Mesenchymal stem cell (in vitro differentiated cells and primary cell): ENCODE results near the gene TTC33.
"Not testable (repeated sequence)": the region's sequence is repeated elsewhere in the genome, so short reads cannot be mapped to it uniquely, and the experiment has no call there.

Source experiments
- DNase-seq: peaks from one replicate; pipeline ENCODE4 v3.0.0-alpha.2; 2013
- H2AFZ ChIP-seq: one replicate; pipeline ENCODE4 v1.6.1; 2013; ENCODE audit warnings: low read depth, mild to moderate bottlenecking, control low read depth, inconsistent platforms, low read length, moderate library complexity
- H2AK5ac ChIP-seq: 2 replicates; pipeline ENCODE4 v1.6.1; 2013; ENCODE audit warnings: low read length, moderate library complexity, mild to moderate bottlenecking, inconsistent platforms; ENCODE audit not compliant: severe bottlenecking
- H2BK120ac ChIP-seq: one replicate; pipeline ENCODE4 v1.6.1; 2013; ENCODE audit warnings: low read depth, mild to moderate bottlenecking, inconsistent platforms, low read length, moderate library complexity
- H2BK12ac ChIP-seq, 2 experiments: one replicate each; pipeline ENCODE4 v1.6.1; 2013; ENCODE audit warnings: inconsistent platforms in 2 of 2, low read length in 2 of 2, mild to moderate bottlenecking in 2 of 2, moderate library complexity in 2 of 2, control low read depth in 1 of 2
- H2BK15ac ChIP-seq: one replicate; pipeline ENCODE4 v1.6.1; 2013; ENCODE audit warnings: mild to moderate bottlenecking, low read depth, inconsistent platforms; ENCODE audit not compliant: poor library complexity, severe bottlenecking
- H2BK5ac ChIP-seq: 2 replicates; pipeline ENCODE4 v1.6.1; 2013; ENCODE audit warnings: low read depth, mild to moderate bottlenecking, low read length, control low read depth, inconsistent platforms; ENCODE audit not compliant: poor library complexity, severe bottlenecking
- H3K14ac ChIP-seq, 2 experiments: one replicate each; pipeline ENCODE4 v1.6.1; 2013; ENCODE audit warnings: inconsistent platforms in 2 of 2, low read length in 2 of 2, control low read depth in 1 of 2, mild to moderate bottlenecking in 1 of 2, moderate library complexity in 1 of 2
- H3K18ac ChIP-seq, 2 experiments: one replicate each; pipeline ENCODE4 v1.6.1; 2013; ENCODE audit warnings: inconsistent platforms in 2 of 2, low read length in 2 of 2, control low read depth in 1 of 2, low read depth in 1 of 2, mild to moderate bottlenecking in 1 of 2
- H3K23ac ChIP-seq, 2 experiments: one replicate each; pipeline ENCODE4 v1.6.1; 2013; ENCODE audit warnings: inconsistent platforms in 2 of 2, low read length in 2 of 2, mild to moderate bottlenecking in 2 of 2, moderate library complexity in 2 of 2, control low read depth in 1 of 2
- H3K27ac ChIP-seq: 2 replicates; pipeline ENCODE4 v1.5.1; 2013; ENCODE audit warnings: mild to moderate bottlenecking, moderate library complexity, low read length, control low read depth, inconsistent platforms; ENCODE audit not compliant: poor library complexity, severe bottlenecking
- H3K27me3 ChIP-seq, 2 experiments: 2 replicates each; pipeline versions ENCODE4 v1.6.1 to v1.7.0; 2013; ENCODE audit warnings: low read length in 2 of 2, mild to moderate bottlenecking in 2 of 2, moderate library complexity in 2 of 2, control low read depth in 1 of 2, inconsistent platforms in 1 of 2; ENCODE audit not compliant: control insufficient read depth in 1 of 2, insufficient read depth in 1 of 2
- H3K36me3 ChIP-seq, 2 experiments: 2 replicates each; pipeline versions ENCODE4 v1.6.1 to v1.7.0; 2013; ENCODE audit warnings: low read length in 2 of 2, control low read depth in 1 of 2, inconsistent platforms in 1 of 2, low read depth in 1 of 2, mild to moderate bottlenecking in 1 of 2; ENCODE audit not compliant: insufficient read depth in 2 of 2, control insufficient read depth in 1 of 2
- H3K4ac ChIP-seq, 2 experiments: one replicate each; pipeline ENCODE4 v1.6.1; 2013; ENCODE audit warnings: inconsistent platforms in 2 of 2, low read length in 2 of 2, mild to moderate bottlenecking in 2 of 2, moderate library complexity in 2 of 2, control low read depth in 1 of 2, low read depth in 1 of 2
- H3K4me1 ChIP-seq: 2 replicates; pipeline ENCODE4 v1.6.1; 2013; ENCODE audit warnings: low read depth, low read length, control low read depth; ENCODE audit not compliant: control insufficient read depth, insufficient read depth
- H3K4me2 ChIP-seq: 2 replicates; pipeline ENCODE4 v1.6.1; 2013; ENCODE audit warnings: low read length, mild to moderate bottlenecking, inconsistent platforms; ENCODE audit not compliant: poor library complexity, severe bottlenecking
- H3K4me3 ChIP-seq, 2 experiments: 2 replicates each; pipeline versions ENCODE4 v1.5.1 to v1.7.0; 2013; ENCODE audit warnings: low read length in 2 of 2, mild to moderate bottlenecking in 2 of 2, control low read depth in 1 of 2, low read depth in 1 of 2; ENCODE audit not compliant: insufficient read depth in 1 of 2
- H3K79me1 ChIP-seq: replicated peaks from 2 replicates; pipeline ENCODE4 v1.6.1; 2013; ENCODE audit warnings: mild to moderate bottlenecking, control low read depth, low read length, inconsistent platforms; ENCODE audit not compliant: poor library complexity, severe bottlenecking
- H3K9ac ChIP-seq: 2 replicates; pipeline ENCODE4 v1.7.0; 2013; ENCODE audit warnings: mild to moderate bottlenecking, low read length, moderate library complexity
- H3K9me3 ChIP-seq: 2 replicates; pipeline ENCODE4 v1.7.0; 2013; ENCODE audit warnings: mild to moderate bottlenecking, low read length; ENCODE audit not compliant: control insufficient read depth
- H4K8ac ChIP-seq: one replicate; pipeline ENCODE4 v1.6.1; 2013; ENCODE audit warnings: inconsistent platforms, mild to moderate bottlenecking, low read length, moderate library complexity
- H4K91ac ChIP-seq: one replicate; pipeline ENCODE4 v1.6.1; 2013; ENCODE audit warnings: mild to moderate bottlenecking, low read length, inconsistent platforms
- WGBS: methylation state at CpG from one replicate; pipeline ENCODE4 v1.1.7; 2013; ENCODE audit warnings: mixed read lengths; 5-methylcytosine and 5-hydroxymethylcytosine counted together

TTC33 gene

DNA sequence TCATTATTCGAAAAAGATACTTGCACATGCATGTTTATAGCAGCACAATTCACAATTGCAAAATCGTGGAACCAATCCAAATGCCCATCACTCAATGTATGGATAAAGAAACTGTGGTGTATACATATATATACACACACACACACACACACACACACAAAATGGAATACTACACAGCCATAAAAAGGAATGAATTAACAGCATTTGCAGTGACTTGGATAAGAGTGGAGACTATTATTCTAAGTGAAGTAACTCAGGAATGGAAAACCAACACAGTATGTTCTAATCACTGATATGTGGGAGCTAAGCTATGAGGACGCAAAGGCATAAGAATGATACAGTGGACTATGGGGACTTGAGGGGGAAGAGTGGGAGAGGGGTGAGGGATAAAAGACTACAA is 39.1 kb upstream of the TTC33 start:
- not testable (repeated sequence) for H2AK5ac ChIP-seq, H3K4ac ChIP-seq, H2AFZ ChIP-seq, H2BK5ac ChIP-seq, H4K91ac ChIP-seq, H3K23ac ChIP-seq, H2BK120ac ChIP-seq, H3K79me1 ChIP-seq, H4K8ac ChIP-seq, H3K18ac ChIP-seq, H3K9me3 ChIP-seq, H3K9ac ChIP-seq, H3K14ac ChIP-seq, H2BK15ac ChIP-seq, H3K27me3 ChIP-seq, DNase-seq, H3K27ac ChIP-seq, H3K36me3 ChIP-seq, H2BK12ac ChIP-seq, H3K4me3 ChIP-seq, H3K4me1 ChIP-seq, H3K4me2 ChIP-seq
- WGBS = no CpG with 5 or more reads among the region's 3 CpGs

DNA sequence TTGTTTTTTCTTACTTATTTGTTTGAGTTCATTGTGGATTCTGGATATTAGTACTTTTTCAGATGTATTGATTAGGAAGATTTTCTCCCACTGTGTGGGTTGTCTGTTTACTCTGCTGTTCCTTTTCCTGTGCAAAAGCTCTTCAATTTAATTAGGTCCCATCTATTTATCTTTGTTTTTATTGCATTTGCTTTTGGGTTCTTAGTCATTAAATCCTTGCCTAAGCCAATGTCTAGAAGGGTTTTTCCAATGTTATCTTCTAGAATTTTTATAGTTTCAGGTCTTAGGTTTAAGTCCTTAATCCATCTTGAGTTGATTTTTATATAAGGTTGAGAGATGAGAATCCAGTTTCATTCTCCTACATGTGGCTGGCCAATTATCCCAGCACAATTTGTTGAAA is 38.6 kb upstream of the TTC33 start:
- H3K36me3 ChIP-seq, H3K4ac ChIP-seq, H3K9ac ChIP-seq, H2BK15ac ChIP-seq, H3K79me1 ChIP-seq, H3K18ac ChIP-seq, H3K27ac ChIP-seq, DNase-seq, H4K8ac ChIP-seq, H2BK5ac ChIP-seq, H3K23ac ChIP-seq, H4K91ac ChIP-seq, H3K9me3 ChIP-seq, H3K4me1 ChIP-seq, H3K14ac ChIP-seq, H3K4me2 ChIP-seq, H2AFZ ChIP-seq, H2AK5ac ChIP-seq, H2BK12ac ChIP-seq, H2BK120ac ChIP-seq, H3K27me3 ChIP-seq, H3K4me3 ChIP-seq: not testable (repeated sequence)

DNA sequence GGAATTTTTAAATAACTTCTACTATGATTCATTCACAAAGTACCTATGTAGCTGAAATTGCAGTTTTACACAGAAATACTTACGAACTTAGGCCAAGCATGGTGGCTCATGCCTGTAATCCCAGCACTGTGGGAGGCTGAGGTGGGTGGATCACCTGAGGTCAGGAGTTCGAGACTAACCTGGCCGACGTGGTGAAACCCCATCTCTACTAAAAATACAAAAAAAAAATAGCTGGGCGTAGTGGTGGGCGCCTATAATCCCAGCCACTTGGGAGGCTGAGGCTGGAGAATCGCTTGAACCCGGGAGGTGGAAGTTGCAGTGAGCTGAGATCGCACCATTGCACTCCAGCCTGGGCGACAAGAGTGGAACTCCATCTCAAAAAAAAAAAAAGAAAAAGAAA is 36.9 kb upstream of the TTC33 start:
- not testable (repeated sequence) for H3K18ac ChIP-seq, H2BK15ac ChIP-seq, H2AFZ ChIP-seq, H3K4me2 ChIP-seq, H2BK12ac ChIP-seq, H3K27ac ChIP-seq, H3K4ac ChIP-seq, DNase-seq, H3K14ac ChIP-seq, H3K9me3 ChIP-seq, H4K91ac ChIP-seq, H3K79me1 ChIP-seq, H4K8ac ChIP-seq, H3K23ac ChIP-seq, H3K4me3 ChIP-seq, H3K9ac ChIP-seq, H2BK5ac ChIP-seq, H3K27me3 ChIP-seq, H2AK5ac ChIP-seq, H3K4me1 ChIP-seq, H2BK120ac ChIP-seq
- H3K36me3 ChIP-seq = peaks cover 4 to 14% of the 10 kb centered on the region in 2 experiments
- 88% methylated on average over 5 of the region's 10 CpGs for WGBS

DNA sequence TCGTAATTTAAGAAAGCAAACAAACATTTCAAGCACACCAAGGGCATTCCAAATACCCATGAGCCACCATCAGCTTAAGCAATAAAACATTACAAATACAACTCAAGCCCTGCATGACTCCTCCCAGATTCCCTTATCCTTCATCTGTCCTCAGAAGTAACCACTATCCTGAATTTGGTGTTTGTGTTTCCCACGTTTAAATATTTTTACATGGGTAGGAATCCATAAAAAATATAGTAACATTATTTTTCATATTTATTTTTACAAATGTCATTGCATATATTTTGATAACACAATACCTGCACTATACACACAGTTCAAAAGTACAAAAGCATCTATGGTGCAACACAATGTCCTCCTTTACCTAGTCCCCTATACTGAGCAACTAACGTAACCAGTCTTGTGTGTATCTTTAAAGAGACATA is 36.0 kb upstream of the TTC33 start:
- Histone ChIP-seq H3K4me1 (no peaks in the 10 kb centered on the region), H2BK15ac (no peak overlapping the region), H3K27ac (no peak overlapping the region), H3K18ac (no peak overlapping the region), H3K79me1 (no peaks in the 10 kb centered on the region), H3K4me2 (no peak overlapping the region), H3K9me3 (peaks cover 8% of the 10 kb centered on the region), H3K23ac (no peak overlapping the region), H3K4ac (no peak overlapping the region), H3K9ac (peak overlapping the region; percentile 25), H3K4me3 (peak overlapping the region in 1 of 2 experiments; percentile 15), H3K27me3 (no peaks in the 10 kb centered on the region), H2BK12ac (no peak overlapping the region), H2BK5ac (no peak overlapping the region), H3K36me3 (peaks cover 4 to 17% of the 10 kb centered on the region in 2 experiments), H2AK5ac (no peak overlapping the region), H2AFZ (no peak overlapping the region), H4K8ac (no peak overlapping the region), H3K14ac (no peak overlapping the region), H4K91ac (no peak overlapping the region), H2BK120ac (no peak overlapping the region)
- WGBS = 84% methylated on average over 2 of the region's 3 CpGs
- DNase-seq = no peak
